Neural progenitor cell (in vitro differentiated cells): ENCODE data around the gene CD300LG. TPM values are rescaled to one million over a fixed set of nuclear protein-coding genes. Genes with fewer than 3 reads are reported as not detected.

Experiments used
- DNase-seq: peaks from one replicate; pipeline ENCODE4 v3.0.0-alpha.2; 2016; ENCODE audit warnings: low spot score
- H2AFZ ChIP-seq: fragments of 200-600 bp; sonication (generic); replicated peaks from 2 replicates; pipeline ENCODE4 v1.6.1; 2016; ENCODE audit warnings: antibody characterized with exemption
- H3F3A ChIP-seq: fragments of 200-600 bp; sonication (generic); 2 replicates; pipeline ENCODE4 v1.6.1; 2016; ENCODE audit warnings: antibody characterized with exemption, low read depth
- H3K27ac ChIP-seq: fragments of 200-600 bp; sonication (generic); 2 replicates; pipeline ENCODE4 v1.5.1; 2016; ENCODE audit warnings: mild to moderate bottlenecking
- H3K27me3 ChIP-seq: fragments of 200-600 bp; sonication (generic); 2 replicates; pipeline ENCODE4 v1.6.1; 2016; ENCODE audit warnings: mild to moderate bottlenecking, moderate library complexity
- H3K36me3 ChIP-seq: fragments of 200-600 bp; sonication (generic); 2 replicates; pipeline ENCODE4 v1.5.1; 2016
- H3K4me1 ChIP-seq: fragments of 200-600 bp; sonication (generic); 2 replicates; pipeline ENCODE4 v1.6.1; 2016; ENCODE audit warnings: mixed run types
- H3K4me2 ChIP-seq: fragments of 200-600 bp; sonication (generic); 2 replicates; pipeline ENCODE4 v1.6.1; 2016
- H3K4me3 ChIP-seq: fragments of 200-600 bp; sonication (generic); 2 replicates; pipeline ENCODE4 v1.5.1; 2016
- H3K79me2 ChIP-seq: fragments of 200-600 bp; sonication (generic); 2 replicates; pipeline ENCODE4 v1.6.1; 2016; ENCODE audit warnings: low read depth
- H3K9ac ChIP-seq: fragments of 200-600 bp; sonication (generic); 2 replicates; pipeline ENCODE4 v1.6.1; 2016
- H3K9me3 ChIP-seq: fragments of 200-600 bp; sonication (generic); 2 replicates; pipeline ENCODE4 v1.5.1; 2016; ENCODE audit warnings: low read depth
- H4K20me1 ChIP-seq: fragments of 200-600 bp; sonication (generic); 2 replicates; pipeline ENCODE4 v1.6.1; 2016; ENCODE audit warnings: low read depth
- H3K27ac Mint-ChIP-seq: 3 replicates; pipeline ENCODE4 v1.8.0; 2021; ENCODE audit warnings: mixed read lengths
- H3K27me3 Mint-ChIP-seq: 2 replicates; pipeline ENCODE4 v1.8.0; 2022; ENCODE audit warnings: low read depth, mild to moderate bottlenecking, inconsistent platforms, moderate library complexity, mixed read lengths; ENCODE audit not compliant: insufficient read depth
- H3K36me3 Mint-ChIP-seq: 3 replicates; pipeline ENCODE4 v1.8.0; 2021; ENCODE audit warnings: mixed read lengths
- H3K4me1 Mint-ChIP-seq: 3 replicates; pipeline ENCODE4 v1.8.0; 2021; ENCODE audit warnings: mixed read lengths
- H3K4me3 Mint-ChIP-seq: 3 replicates; pipeline ENCODE4 v1.8.0; 2021; ENCODE audit warnings: mild to moderate bottlenecking, moderate library complexity, mixed read lengths
- H3K9me3 Mint-ChIP-seq: 3 replicates; pipeline ENCODE4 v1.8.0; 2020; ENCODE audit warnings: mixed read lengths
- CTCF ChIP-seq: fragments of 200-600 bp; sonication (generic); IDR thresholded peaks from 2 replicates; pipeline ENCODE4 v1.5.1; 2017; ENCODE audit warnings: antibody characterized with exemption, mild to moderate bottlenecking
- EZH2 ChIP-seq: fragments of 200-600 bp; sonication (generic); IDR thresholded peaks from 2 replicates; pipeline ENCODE4 v1.6.1; 2017; ENCODE audit warnings: antibody characterized with exemption, mild to moderate bottlenecking, moderate library complexity
- EZH2phosphoT487 ChIP-seq: fragments of 200-600 bp; sonication (generic); IDR thresholded peaks from 2 replicates; pipeline ENCODE4 v1.6.1; 2017; ENCODE audit warnings: antibody characterized with exemption
- total RNA-seq: library from RNA; depleted of rRNA; stranded (reverse); fragments of >200 nt; gene quantifications from 2 replicates; pipeline ENCODE4 v1.2.3, GENCODE V29; 2015; ENCODE audit warnings: low replicate concordance

The CD300LG gene
- total RNA-seq, 1 donor from 2014 or later, result not detected

DNA sequence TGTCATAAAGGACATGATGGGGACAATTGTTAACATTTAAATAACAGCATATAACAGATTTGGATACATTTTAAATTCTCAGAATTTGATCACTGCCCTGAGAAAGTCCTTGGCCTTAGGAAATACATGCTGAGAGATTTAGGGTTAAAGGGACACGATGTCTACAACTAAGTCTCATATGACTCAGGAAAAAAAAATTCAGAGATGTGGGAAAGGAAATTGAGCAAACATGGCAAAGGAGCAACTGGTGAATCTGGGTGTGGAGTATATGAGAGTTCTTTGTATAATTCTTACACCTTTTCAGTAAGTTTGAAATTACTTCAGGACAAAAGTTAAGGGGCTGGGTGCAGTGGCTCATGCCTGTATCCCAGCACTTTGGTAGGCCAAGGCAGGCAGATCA is 32.3 kb upstream of the CD300LG start:
- no peaks in the 10 kb centered on the region for H3K9me3 Mint-ChIP-seq
- DNase-seq, result no peak
- H3K9me3 ChIP-seq, result no peaks in the 10 kb centered on the region
- H3K36me3 ChIP-seq, result no peaks in the 10 kb centered on the region
- H3F3A ChIP-seq, result no peaks in the 10 kb centered on the region
- no peaks in the 10 kb centered on the region for H3K27me3 ChIP-seq
- H3K4me1 ChIP-seq, result no peaks in the 10 kb centered on the region
- no peak overlapping the region for H3K4me2 ChIP-seq
- H3K4me3 ChIP-seq, result no peak overlapping the region
- H3K9ac ChIP-seq, result no peak overlapping the region
- H3K4me1 Mint-ChIP-seq, result peaks cover 11% of the 10 kb centered on the region
- H3K27me3 Mint-ChIP-seq, result peaks cover 2% of the 10 kb centered on the region
- no peaks in the 10 kb centered on the region for H3K36me3 Mint-ChIP-seq
- H3K79me2 ChIP-seq, result no peaks in the 10 kb centered on the region
- H3K27ac Mint-ChIP-seq, result no peak overlapping the region
- no peak overlapping the region for H2AFZ ChIP-seq
- TF ChIP-seq CTCF (no peak), EZH2 (no peak), EZH2phosphoT487 (no peak)
- no peak overlapping the region for H3K4me3 Mint-ChIP-seq
- no peaks in the 10 kb centered on the region for H4K20me1 ChIP-seq
- no peak overlapping the region for H3K27ac ChIP-seq

- no peaks in the 10 kb centered on the region for H3F3A ChIP-seq
- Mint-ChIP-seq H3K27me3 (peaks cover 2% of the 10 kb centered on the region), H3K27ac (no peak overlapping the region), H3K36me3 (no peaks in the 10 kb centered on the region), H3K9me3 (no peaks in the 10 kb centered on the region), H3K4me3 (no peak overlapping the region), H3K4me1 (no peaks in the 10 kb centered on the region)
- no peak overlapping the region for H3K9ac ChIP-seq
- no peak overlapping the region for H3K4me3 ChIP-seq
- no peaks in the 10 kb centered on the region for H3K9me3 ChIP-seq
- H3K27me3 ChIP-seq, result no peaks in the 10 kb centered on the region
- H3K27ac ChIP-seq, result no peak overlapping the region
- no peaks in the 10 kb centered on the region for H4K20me1 ChIP-seq
- no peak overlapping the region for H2AFZ ChIP-seq
- no peaks in the 10 kb centered on the region for H3K4me1 ChIP-seq
- TF ChIP-seq CTCF, result no peak
- no peak for TF ChIP-seq EZH2
- no peak for TF ChIP-seq EZH2phosphoT487
- no peak for DNase-seq
- no peaks in the 10 kb centered on the region for H3K36me3 ChIP-seq
- H3K79me2 ChIP-seq, result no peaks in the 10 kb centered on the region
- H3K4me2 ChIP-seq, result no peak overlapping the region
These were observed 30.3 kb upstream of the CD300LG start for GRCh38 chr17:43816336-43817320.

DNA sequence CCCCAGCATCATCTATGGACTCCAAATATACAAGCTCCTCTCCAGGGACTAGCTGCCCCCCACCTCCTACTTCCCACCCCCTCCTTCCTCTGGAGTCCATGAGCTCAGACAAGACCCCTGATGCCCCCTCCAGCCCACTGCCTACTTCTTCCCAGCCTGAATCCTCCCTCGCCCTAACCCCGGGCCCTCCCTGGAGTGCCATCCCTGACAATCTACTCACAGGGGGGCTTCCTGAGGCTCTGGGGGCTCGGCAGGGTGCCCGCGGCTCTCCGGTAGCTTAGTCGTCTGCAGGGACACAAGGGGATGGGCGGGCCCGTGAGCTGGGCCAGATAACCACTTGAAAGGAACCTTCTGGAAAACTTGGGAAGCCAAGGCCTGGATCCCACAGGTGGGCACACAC is 29.1 kb upstream of the CD300LG start:
- Mint-ChIP-seq H3K27me3 (peaks cover 2% of the 10 kb centered on the region), H3K36me3 (no peaks in the 10 kb centered on the region)

More for the DNA sequence above, 29.1 kb upstream of the CD300LG start:
- Histone ChIP-seq H3K4me2 (no peak overlapping the region), H3K36me3 (no peaks in the 10 kb centered on the region), H2AFZ (no peak overlapping the region), H3K4me1 (no peaks in the 10 kb centered on the region), H3K79me2 (no peaks in the 10 kb centered on the region), H4K20me1 (no peaks in the 10 kb centered on the region), H3K9ac (no peak overlapping the region), H3K9me3 (no peaks in the 10 kb centered on the region), H3K4me3 (no peak overlapping the region), H3F3A (no peaks in the 10 kb centered on the region), H3K27ac (no peak overlapping the region), H3K27me3 (no peaks in the 10 kb centered on the region)
- Mint-ChIP-seq H3K9me3 (no peaks in the 10 kb centered on the region), H3K27ac (no peak overlapping the region), H3K4me1 (no peaks in the 10 kb centered on the region), H3K4me3 (no peak overlapping the region)
- DNase-seq, result no peak
- TF ChIP-seq EZH2 (no peak), CTCF (no peak), EZH2phosphoT487 (no peak)
